ENCODE results near the gene DYRK2.

DYRK2 gene

GRCh38 chr12:67709367-67709954, 60.9 kb downstream of the DYRK2 start:
- DNase-seq = no peak

- DNase-seq = no peak
Measured at GRCh38 chr12:67710582-67710981, 62.0 kb downstream of the DYRK2 start.

DNA sequence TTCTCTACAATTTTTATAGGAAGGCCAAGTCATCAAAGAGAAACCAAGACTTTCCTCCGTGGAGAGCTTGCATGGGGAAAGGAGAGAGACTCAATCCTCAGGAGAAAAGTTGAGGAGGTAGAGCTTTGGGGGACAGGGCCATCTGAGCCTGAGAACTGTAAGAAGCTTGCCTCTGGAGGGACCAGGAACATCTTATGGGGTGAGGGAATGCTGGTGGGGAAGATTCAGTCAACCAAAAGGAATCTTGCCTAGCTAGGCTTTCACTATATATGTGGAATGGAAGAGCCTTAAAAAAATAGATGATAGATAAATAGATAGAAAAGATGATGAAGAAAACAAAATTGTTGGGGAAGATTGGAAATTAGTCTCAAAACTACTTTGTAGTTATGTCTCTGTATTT, 63.5 kb downstream of the DYRK2 start:
- DNase-seq = no peak

- DNase-seq = no peak
Measured at GRCh38 chr12:67714648-67715047, 66.1 kb downstream of the DYRK2 start.
